Muscle layer of colon (tissue), 2 donors: ENCODE results near the gene ALX3.

Experiments used
- H3K27ac ChIP-seq: one replicate; pipeline ENCODE4 v1.7.0; 2013; ENCODE audit warnings: low read depth, mild to moderate bottlenecking, low read length, moderate library complexity
- H3K27me3 ChIP-seq, 2 donors: one replicate each; pipeline ENCODE4 v1.7.0; 2013; ENCODE audit warnings: low read length in 2 of 2, mild to moderate bottlenecking in 2 of 2; ENCODE audit not compliant: insufficient read depth in 2 of 2, control insufficient read depth in 1 of 2
- H3K36me3 ChIP-seq: one replicate; pipeline ENCODE4 v1.7.0; 2013; ENCODE audit warnings: mild to moderate bottlenecking, low read length; ENCODE audit not compliant: insufficient read depth
- H3K4me1 ChIP-seq: one replicate; pipeline ENCODE4 v1.7.0; 2013; ENCODE audit warnings: mild to moderate bottlenecking, low read length; ENCODE audit not compliant: insufficient read depth
- H3K4me3 ChIP-seq, 2 donors: one replicate each; pipeline ENCODE4 v1.7.0; 2013; ENCODE audit warnings: low read length in 2 of 2, low read depth in 1 of 2, mild to moderate bottlenecking in 1 of 2, moderate library complexity in 1 of 2
- H3K9ac ChIP-seq: one replicate; pipeline ENCODE4 v1.7.0; 2013; ENCODE audit warnings: low read length
- H3K9me3 ChIP-seq: one replicate; pipeline ENCODE4 v1.7.0; 2013; ENCODE audit warnings: mild to moderate bottlenecking, low read length
- donor health status: abdominal sarcoma.
- donor health status: Adenocarcinoma of cecum.

The ALX3 gene

GRCh38 chr1:110070671-110071242 is at the start of gene ALX3:
TSS of gene ALX3 (minus strand) at chr1:110070672. CDS start at chr1:110070612, 60 bp downstream.
- Histone ChIP-seq H3K4me1 (peaks cover 18% of the 10 kb centered on the region), H3K4me3 (no peak within 1 kb of the TSS), H3K27me3 (peaks cover 60 to 65% of the 10 kb centered on the region in 2 donors), H3K9ac (no peak within 1 kb of the TSS), H3K27ac (no peak within 1 kb of the TSS), H3K9me3 (peaks cover 9% of the 10 kb centered on the region), H3K36me3 (no peaks in the 10 kb centered on the region)

- no peak overlapping the region for H3K4me3 ChIP-seq
- no peaks in the 10 kb centered on the region for H3K9me3 ChIP-seq
- H3K4me1 ChIP-seq: peaks cover 22% of the 10 kb centered on the region
- H3K27ac ChIP-seq: no peak overlapping the region
- H3K27me3 ChIP-seq: no peaks in the 10 kb centered on the region
- no peak overlapping the region for H3K9ac ChIP-seq
- no peaks in the 10 kb centered on the region for H3K36me3 ChIP-seq
Measured at GRCh38 chr1:110119843-110120242, 49.4 kb upstream of the ALX3 start.

GRCh38 chr1:110118636-110119396 is 48.3 kb upstream of the ALX3 start:
- Histone ChIP-seq H3K4me3 (no peak overlapping the region), H3K4me1 (peaks cover 22% of the 10 kb centered on the region), H3K36me3 (no peaks in the 10 kb centered on the region), H3K27ac (no peak overlapping the region), H3K27me3 (no peaks in the 10 kb centered on the region), H3K9ac (no peak overlapping the region), H3K9me3 (no peaks in the 10 kb centered on the region)

GRCh38 chr1:110114784-110115183 is 44.3 kb upstream of the ALX3 start:
- H3K27me3 ChIP-seq: no peaks in the 10 kb centered on the region
- H3K9ac ChIP-seq: no peak overlapping the region
- no peak overlapping the region for H3K4me3 ChIP-seq
- H3K36me3 ChIP-seq: no peaks in the 10 kb centered on the region
- H3K27ac ChIP-seq: no peak overlapping the region
- no peaks in the 10 kb centered on the region for H3K9me3 ChIP-seq
- H3K4me1 ChIP-seq: no peaks in the 10 kb centered on the region

- Histone ChIP-seq H3K27ac (no peak overlapping the region), H3K4me1 (no peaks in the 10 kb centered on the region), H3K9ac (no peak overlapping the region), H3K9me3 (no peaks in the 10 kb centered on the region), H3K27me3 (no peaks in the 10 kb centered on the region), H3K4me3 (no peak overlapping the region), H3K36me3 (no peaks in the 10 kb centered on the region)
Measured at GRCh38 chr1:110114173-110114572, 43.7 kb upstream of the ALX3 start.

- H3K36me3 ChIP-seq: no peaks in the 10 kb centered on the region
- H3K9me3 ChIP-seq: no peaks in the 10 kb centered on the region
- no peak overlapping the region for H3K4me3 ChIP-seq
- H3K4me1 ChIP-seq: no peaks in the 10 kb centered on the region
- no peak overlapping the region for H3K27ac ChIP-seq
- no peak overlapping the region for H3K9ac ChIP-seq
- H3K27me3 ChIP-seq: no peaks in the 10 kb centered on the region
Measured at GRCh38 chr1:110113551-110113950, 43.1 kb upstream of the ALX3 start.

- no peak overlapping the region for H3K4me3 ChIP-seq
- no peaks in the 10 kb centered on the region for H3K27me3 ChIP-seq
- no peaks in the 10 kb centered on the region for H3K4me1 ChIP-seq
- H3K9me3 ChIP-seq: no peaks in the 10 kb centered on the region
- H3K9ac ChIP-seq: no peak overlapping the region
- H3K27ac ChIP-seq: no peak overlapping the region
- no peaks in the 10 kb centered on the region for H3K36me3 ChIP-seq
Measured at GRCh38 chr1:110112656-110113055, 42.2 kb upstream of the ALX3 start.

- H3K9ac ChIP-seq: no peak within 1 kb of the TSS
Measured at GRCh38 chr1:110112143-110112542, 41.7 kb upstream of the ALX3 start, which contains the start of gene UBL4B. TSS of gene UBL4B (plus strand) at chr1:110112443. CDS start at chr1:110112535, 92 bp downstream.

GRCh38 chr1:110111081-110111480 is 40.6 kb upstream of the ALX3 start:
- H3K36me3 ChIP-seq: no peaks in the 10 kb centered on the region
- H3K27me3 ChIP-seq: no peaks in the 10 kb centered on the region
- no peak overlapping the region for H3K4me3 ChIP-seq
- no peaks in the 10 kb centered on the region for H3K4me1 ChIP-seq
- H3K9me3 ChIP-seq: no peaks in the 10 kb centered on the region
- no peak overlapping the region for H3K9ac ChIP-seq
- H3K27ac ChIP-seq: no peak overlapping the region

More at GRCh38 chr1:110112143-110112542, 41.7 kb upstream of the ALX3 start, which contains the start of gene UBL4B:
- no peak within 1 kb of the TSS for H3K27ac ChIP-seq
- no peak within 1 kb of the TSS for H3K4me3 ChIP-seq
- no peaks in the 10 kb centered on the region for H3K4me1 ChIP-seq
- H3K9me3 ChIP-seq: no peaks in the 10 kb centered on the region
- no peaks in the 10 kb centered on the region for H3K36me3 ChIP-seq
- H3K27me3 ChIP-seq: no peaks in the 10 kb centered on the region

GRCh38 chr1:110107867-110108469 is 37.5 kb upstream of the ALX3 start:
- no peaks in the 10 kb centered on the region for H3K27me3 ChIP-seq
- no peaks in the 10 kb centered on the region for H3K4me1 ChIP-seq
- H3K4me3 ChIP-seq: no peak overlapping the region
- no peak overlapping the region for H3K9ac ChIP-seq
- no peaks in the 10 kb centered on the region for H3K9me3 ChIP-seq
- no peaks in the 10 kb centered on the region for H3K36me3 ChIP-seq
- H3K27ac ChIP-seq: no peak overlapping the region

- H3K9ac ChIP-seq: no peak overlapping the region
Measured at GRCh38 chr1:110106013-110106941, 35.8 kb upstream of the ALX3 start.

More at GRCh38 chr1:110106013-110106941, 35.8 kb upstream of the ALX3 start:
- Histone ChIP-seq H3K36me3 (no peaks in the 10 kb centered on the region), H3K27me3 (no peaks in the 10 kb centered on the region), H3K27ac (no peak overlapping the region), H3K4me1 (no peaks in the 10 kb centered on the region), H3K9me3 (no peaks in the 10 kb centered on the region), H3K4me3 (no peak overlapping the region)
